Measurements from ENCODE around the gene YEATS2. TPM values are rescaled to one million over a fixed set of nuclear protein-coding genes. Genes with fewer than 3 reads are reported as not detected.

Gene YEATS2
- total RNA-seq, 1 donor from 2014 or later: 61.9 TPM

DNA sequence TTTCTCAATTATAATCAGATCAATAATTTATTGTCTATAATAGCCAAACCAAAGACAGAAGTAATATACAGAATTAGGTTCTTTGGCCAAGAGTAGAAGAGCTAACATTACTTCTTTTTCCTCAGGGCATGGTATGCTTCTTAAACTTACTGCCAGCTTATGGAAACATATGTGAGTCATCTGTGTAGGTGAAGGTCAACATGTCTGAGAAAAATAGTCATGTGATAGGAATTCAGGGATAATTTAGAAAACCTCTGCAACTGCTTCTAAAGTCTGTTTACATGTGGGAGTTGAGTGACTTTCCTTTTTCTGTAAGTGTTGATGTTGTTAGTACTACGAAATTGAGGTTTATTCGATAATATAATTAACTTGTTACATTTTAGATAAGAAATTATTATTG, 147.0 kb downstream of the YEATS2 start:
- DNase-seq (ENCODE audit: low read depth, low spot score): no peak
- Mint-ChIP-seq H3K4me3 (no peak overlapping the region), H3K27ac (ENCODE audit: unreplicated experiment) (no peak overlapping the region), H3K27me3 (ENCODE audit: low read depth) (no peaks in the 10 kb centered on the region), H3K9me3 (no peaks in the 10 kb centered on the region), H3K4me1 (no peaks in the 10 kb centered on the region), H3K36me3 (ENCODE audit: low read depth) (peaks cover 18% of the 10 kb centered on the region)
- TF ChIP-seq, protein P1, sequence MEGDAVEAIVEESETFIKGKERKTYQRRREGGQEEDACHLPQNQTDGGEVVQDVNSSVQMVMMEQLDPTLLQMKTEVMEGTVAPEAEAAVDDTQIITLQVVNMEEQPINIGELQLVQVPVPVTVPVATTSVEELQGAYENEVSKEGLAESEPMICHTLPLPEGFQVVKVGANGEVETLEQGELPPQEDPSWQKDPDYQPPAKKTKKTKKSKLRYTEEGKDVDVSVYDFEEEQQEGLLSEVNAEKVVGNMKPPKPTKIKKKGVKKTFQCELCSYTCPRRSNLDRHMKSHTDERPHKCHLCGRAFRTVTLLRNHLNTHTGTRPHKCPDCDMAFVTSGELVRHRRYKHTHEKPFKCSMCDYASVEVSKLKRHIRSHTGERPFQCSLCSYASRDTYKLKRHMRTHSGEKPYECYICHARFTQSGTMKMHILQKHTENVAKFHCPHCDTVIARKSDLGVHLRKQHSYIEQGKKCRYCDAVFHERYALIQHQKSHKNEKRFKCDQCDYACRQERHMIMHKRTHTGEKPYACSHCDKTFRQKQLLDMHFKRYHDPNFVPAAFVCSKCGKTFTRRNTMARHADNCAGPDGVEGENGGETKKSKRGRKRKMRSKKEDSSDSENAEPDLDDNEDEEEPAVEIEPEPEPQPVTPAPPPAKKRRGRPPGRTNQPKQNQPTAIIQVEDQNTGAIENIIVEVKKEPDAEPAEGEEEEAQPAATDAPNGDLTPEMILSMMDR (conservative IDR thresholded peaks at IDR 0.05): no peak

DNA sequence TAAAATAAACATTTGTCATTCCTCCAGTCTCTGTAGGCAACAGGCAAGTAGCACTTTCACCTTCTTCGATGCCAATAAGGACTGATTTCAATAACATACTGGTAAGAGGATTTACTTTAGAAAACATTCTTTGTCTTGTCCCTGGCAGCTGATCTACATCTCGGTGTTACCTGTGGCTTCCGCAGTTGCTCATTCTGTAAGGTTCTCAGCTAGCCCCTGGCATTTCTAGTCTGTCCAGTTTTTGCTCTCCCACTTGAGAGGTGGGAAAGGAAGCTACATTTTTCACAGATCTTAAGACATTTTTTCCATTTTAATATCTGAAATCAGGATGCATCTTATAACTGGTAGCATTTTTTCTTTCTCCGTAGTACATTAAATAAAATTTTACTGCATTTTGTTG, 147.5 kb downstream of the YEATS2 start:
- peaks cover 16% of the 10 kb centered on the region for H3K36me3 Mint-ChIP-seq (ENCODE audit: low read depth)
- no peaks in the 10 kb centered on the region for H3K27me3 Mint-ChIP-seq (ENCODE audit: low read depth)
- TF ChIP-seq, protein P1 (conservative IDR thresholded peaks at IDR 0.05): no peak
- no peak for DNase-seq (ENCODE audit: low read depth, low spot score)
- H3K9me3 Mint-ChIP-seq: no peaks in the 10 kb centered on the region
- H3K4me3 Mint-ChIP-seq: no peak overlapping the region
- no peaks in the 10 kb centered on the region for H3K4me1 Mint-ChIP-seq
- H3K27ac Mint-ChIP-seq (ENCODE audit: unreplicated experiment): no peak overlapping the region

DNA sequence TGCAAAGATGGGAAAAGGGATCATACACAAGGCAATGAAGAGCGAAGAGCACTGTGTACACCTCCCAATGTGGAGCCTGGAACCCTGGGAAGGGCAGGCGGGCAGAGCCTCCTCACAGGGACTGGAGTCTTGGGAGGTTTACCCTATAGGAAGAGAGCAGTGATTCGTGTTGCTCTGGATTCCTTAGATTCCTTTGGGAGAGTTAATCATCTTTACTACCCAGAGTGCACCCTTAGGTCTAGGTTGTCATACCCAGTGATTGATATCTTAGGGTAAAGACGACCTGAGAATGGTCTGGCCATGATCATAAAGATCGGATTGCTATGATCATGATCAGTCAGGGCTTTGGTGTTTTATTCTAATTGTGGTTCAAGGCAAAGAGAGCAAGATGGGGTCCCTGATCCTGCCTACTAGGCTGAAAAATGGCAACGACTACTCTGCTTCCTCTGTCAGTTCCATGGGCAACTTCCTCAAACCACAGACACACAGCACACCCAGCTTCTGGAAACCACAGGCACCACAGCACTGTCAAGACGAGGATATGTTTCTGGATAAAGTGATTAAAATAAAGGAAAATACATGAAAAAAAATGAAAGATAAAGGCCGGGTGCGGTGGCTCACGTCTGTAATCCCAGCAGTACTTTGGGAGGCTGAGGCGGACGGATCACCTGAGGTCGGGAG, 148.2 kb downstream of the YEATS2 start:
- Mint-ChIP-seq H3K4me3 (no peak overlapping the region), H3K36me3 (ENCODE audit: low read depth) (peaks cover 14% of the 10 kb centered on the region), H3K27me3 (ENCODE audit: low read depth) (no peaks in the 10 kb centered on the region), H3K27ac (ENCODE audit: unreplicated experiment) (no peak overlapping the region), H3K9me3 (no peaks in the 10 kb centered on the region), H3K4me1 (no peaks in the 10 kb centered on the region)
- no peak for DNase-seq (ENCODE audit: low read depth, low spot score)
- TF ChIP-seq, protein P1 (conservative IDR thresholded peaks at IDR 0.05): no peak

- no peak overlapping the region for H3K4me3 Mint-ChIP-seq
Observed at GRCh38 chr3:183854318-183855035, 156.9 kb downstream of the YEATS2 start.

GRCh38 chr3:183857863-183858262, 160.3 kb downstream of the YEATS2 start:
- Mint-ChIP-seq H3K4me1 (peaks cover 4% of the 10 kb centered on the region), H3K36me3 (ENCODE audit: low read depth) (peaks cover 23% of the 10 kb centered on the region), H3K9me3 (peaks cover 2% of the 10 kb centered on the region), H3K4me3 (no peak overlapping the region), H3K27ac (ENCODE audit: unreplicated experiment) (no peak overlapping the region), H3K27me3 (ENCODE audit: low read depth) (no peaks in the 10 kb centered on the region)
- DNase-seq (ENCODE audit: low read depth, low spot score): no peak
- TF ChIP-seq, protein P1 (conservative IDR thresholded peaks at IDR 0.05): no peak

More at GRCh38 chr3:183854318-183855035, 156.9 kb downstream of the YEATS2 start:
- Mint-ChIP-seq H3K27ac (ENCODE audit: unreplicated experiment) (peak overlapping the region; percentile 71), H3K27me3 (ENCODE audit: low read depth) (no peaks in the 10 kb centered on the region), H3K36me3 (ENCODE audit: low read depth) (peaks cover 17% of the 10 kb centered on the region), H3K4me1 (no peaks in the 10 kb centered on the region), H3K9me3 (peaks cover 2% of the 10 kb centered on the region)
- TF ChIP-seq, protein P1 (conservative IDR thresholded peaks at IDR 0.05): no peak
- DNase-seq (ENCODE audit: low read depth, low spot score): no peak

Other genes starting within 250 kb of the YEATS2 start
- 0.11 and 0.12 TPM in 2 replicates for gene KLHL6, start 142.1 kb upstream of the YEATS2 start, total RNA-seq
- 19.0 and 23.7 TPM in 2 replicates for gene KLHL24, start 62.2 kb upstream of the YEATS2 start, total RNA-seq
- 4.7 and 4.9 TPM in 2 replicates for gene MAP6D1, start 127.8 kb downstream of the YEATS2 start, total RNA-seq
- gene PARL, start 187.1 kb downstream of the YEATS2 start, total RNA-seq: 69.8 and 70.4 TPM in 2 replicates